GM18951 (cell line): ENCODE results near the gene UBLCP1.
"Not testable (repeated sequence)": the region's sequence is repeated elsewhere in the genome, so short reads cannot be mapped to it uniquely, and the experiment has no call there.

ENCODE experiments used
- POLR2A ChIP-seq: IDR thresholded peaks from 4 replicates; pipeline ENCODE4 v1.6.1; 2011; ENCODE audit warnings: mild to moderate bottlenecking; ENCODE audit not compliant: insufficient read length, insufficient read depth; ENCODE audit errors: extremely low read depth
- in situ Hi-C: fragments of 300-500 bp; cut with MboI; formaldehyde crosslinking; loops from one replicate; pipeline ENCODE4 v1.12.0; 2022; ENCODE audit warnings: low sequenced_read_pairs, mixed read lengths, inconsistent platforms; ENCODE audit not compliant: unreplicated experiment

UBLCP1 gene

DNA sequence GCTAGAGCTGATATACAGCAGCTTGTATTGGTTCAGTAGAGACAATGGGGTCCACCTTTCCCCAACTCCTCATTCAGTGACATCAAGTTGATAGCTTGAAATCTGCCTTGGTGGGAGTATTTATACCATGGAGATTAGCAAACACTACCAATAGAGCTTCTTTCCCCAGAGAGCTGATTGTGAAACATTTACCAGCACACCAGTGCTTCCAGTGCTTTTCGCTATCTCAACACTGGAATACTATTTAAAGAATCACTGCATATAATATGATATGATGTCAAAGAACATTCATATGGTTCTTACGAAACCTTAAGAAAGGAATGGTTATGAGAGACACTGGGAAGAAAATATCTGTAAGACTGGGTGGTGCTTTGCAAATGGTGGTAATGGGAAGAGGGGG, 31.9 kb upstream of the UBLCP1 start:
- no peak for TF ChIP-seq POLR2A
- in situ Hi-C loops = no loop called here

DNA sequence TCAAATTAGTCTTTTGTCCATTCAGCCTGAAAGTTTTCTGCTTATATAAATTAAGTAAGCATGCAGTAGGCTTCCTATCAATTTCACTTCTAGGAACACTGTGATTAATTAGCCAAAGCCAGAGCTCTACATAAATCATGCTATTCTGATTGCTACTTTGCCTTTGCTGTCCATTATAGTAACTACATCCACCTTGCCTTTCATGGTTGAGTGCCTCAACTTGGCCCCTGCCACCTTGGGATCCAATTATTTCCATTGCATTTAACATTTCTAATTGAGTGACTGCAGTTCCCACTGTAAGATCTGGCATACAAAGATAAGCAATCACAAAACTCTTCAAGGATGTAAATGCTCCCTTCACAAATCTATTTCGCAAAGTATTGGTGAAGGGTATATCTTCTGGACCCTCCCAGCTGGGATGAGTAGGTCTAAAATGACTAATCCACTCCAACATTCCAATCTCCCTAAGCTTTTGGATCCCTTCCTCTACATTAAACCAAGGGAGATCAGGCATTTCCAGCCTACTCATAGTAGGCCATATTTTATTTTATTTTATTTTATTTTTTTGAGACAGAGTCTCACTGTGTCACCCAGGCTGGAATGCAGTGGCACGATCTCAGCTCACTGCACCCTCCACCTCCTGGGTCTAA, 27.1 kb upstream of the UBLCP1 start:
- in situ Hi-C loops = not testable (repeated sequence)

DNA sequence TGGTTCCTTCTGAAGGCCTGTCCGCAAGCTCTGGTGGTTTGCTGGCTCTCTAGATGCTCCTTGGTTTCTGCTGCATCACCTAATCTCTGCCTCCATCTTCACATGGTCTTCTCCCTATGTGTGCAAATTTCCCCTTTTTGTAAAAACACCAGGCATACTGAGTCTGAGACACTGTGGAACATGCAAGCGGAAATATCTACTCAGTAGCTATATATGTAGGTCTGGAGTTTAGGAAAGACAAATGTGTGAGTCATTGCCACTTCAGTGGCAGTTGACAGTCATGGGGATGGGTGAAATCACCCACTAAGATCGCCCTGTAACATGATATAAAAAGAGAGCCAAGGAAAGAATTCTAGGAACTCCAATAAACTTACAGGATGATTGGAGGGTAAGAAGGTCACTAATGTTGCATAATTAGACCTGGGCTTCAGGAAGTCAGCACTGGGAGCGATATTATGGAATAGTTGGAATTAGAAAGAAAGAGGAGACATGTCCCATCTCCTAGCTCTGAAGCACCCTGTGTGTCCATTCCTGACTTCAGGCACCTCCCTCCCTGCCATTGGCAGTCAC, 22.7 kb upstream of the UBLCP1 start:
- no peak for TF ChIP-seq POLR2A
- in situ Hi-C loops = no loop called here

DNA sequence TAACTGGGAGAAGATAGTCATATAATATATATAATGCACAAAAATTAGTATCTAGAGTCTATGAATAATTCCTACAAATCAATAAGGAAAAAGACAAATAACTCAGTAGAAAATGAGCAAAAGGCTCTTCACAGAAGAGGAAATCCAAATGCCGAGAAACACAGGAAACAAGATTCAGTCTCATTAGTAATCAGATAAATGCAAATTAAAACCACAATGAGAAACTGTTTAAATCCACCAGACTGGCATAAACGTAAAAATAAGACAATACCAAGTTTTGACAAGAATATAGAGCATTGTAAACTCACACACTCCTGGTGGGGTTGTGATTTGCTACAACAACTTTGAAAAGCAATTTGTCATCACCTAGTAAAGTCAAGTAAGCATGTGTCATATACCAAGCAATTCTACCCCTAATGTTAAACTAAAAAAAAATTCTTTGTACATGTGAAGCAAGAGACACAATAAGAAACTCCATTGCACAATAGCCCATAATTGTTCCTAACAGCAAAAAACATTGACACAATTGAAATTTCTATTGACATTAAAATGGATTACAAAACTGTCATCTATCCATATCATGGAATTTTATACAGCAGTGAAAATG, 21.0 kb upstream of the UBLCP1 start:
- in situ Hi-C loops = no loop called here
- TF ChIP-seq POLR2A = no peak

DNA sequence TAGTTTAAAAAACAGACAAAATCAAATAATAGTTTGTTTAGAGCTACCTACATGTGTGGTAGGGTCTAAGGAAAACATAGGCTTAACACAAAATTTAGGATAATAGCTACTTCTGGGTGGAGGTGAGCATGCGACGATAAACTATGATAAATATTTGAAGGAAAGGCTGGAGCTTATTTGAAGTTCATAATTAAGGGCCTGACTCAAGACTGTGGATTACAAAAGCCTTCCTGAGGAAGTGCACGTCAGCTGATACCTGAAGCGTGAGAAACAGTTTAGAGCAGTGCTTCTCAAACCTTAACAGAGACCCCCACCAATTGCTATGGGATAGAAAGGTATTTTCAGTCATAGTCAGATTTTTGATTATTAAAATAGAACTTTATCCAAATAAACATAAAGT, 20.4 kb upstream of the UBLCP1 start:
- TF ChIP-seq POLR2A = no peak
- in situ Hi-C loops = no loop called here

DNA sequence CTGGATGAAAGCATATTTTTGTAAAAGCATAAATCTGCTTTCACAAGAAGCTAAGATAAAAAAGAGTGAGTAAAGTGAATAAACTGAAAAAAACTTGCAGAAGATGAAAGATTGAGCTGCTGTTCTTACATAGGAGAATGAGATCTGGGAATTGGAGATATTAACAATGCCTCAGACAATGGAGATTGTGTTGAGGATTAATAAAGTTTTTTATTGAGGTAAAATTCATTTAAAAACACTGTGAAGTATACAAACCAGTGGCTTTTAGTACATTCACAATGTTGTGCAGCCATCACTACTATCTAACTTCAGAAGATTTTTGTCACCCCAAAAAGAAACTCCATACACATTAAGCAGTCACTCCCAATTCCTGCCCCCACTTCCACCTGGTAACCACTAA, 19.7 kb upstream of the UBLCP1 start:
- in situ Hi-C loops = no loop called here
- TF ChIP-seq POLR2A = no peak

DNA sequence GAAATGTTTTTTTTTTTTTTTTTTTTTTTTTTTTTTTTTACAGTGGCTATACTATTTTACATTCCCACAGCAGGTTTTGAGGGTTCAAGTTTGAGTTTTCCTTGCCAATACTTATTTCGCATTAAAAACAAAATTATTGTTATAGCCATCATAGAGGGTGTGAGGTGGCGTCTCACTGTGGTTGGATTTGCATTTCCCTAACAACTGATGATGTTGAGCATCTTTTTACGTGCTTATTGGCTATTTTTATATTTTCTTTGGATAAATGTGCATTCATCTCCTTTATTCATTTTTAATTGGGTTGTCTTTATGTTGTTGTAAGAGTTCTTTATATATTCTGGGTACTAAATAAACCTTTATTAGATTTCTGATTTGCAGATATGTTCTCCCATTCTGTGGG, 18.9 kb upstream of the UBLCP1 start:
- TF ChIP-seq POLR2A = no peak
- in situ Hi-C loops = no loop called here

DNA sequence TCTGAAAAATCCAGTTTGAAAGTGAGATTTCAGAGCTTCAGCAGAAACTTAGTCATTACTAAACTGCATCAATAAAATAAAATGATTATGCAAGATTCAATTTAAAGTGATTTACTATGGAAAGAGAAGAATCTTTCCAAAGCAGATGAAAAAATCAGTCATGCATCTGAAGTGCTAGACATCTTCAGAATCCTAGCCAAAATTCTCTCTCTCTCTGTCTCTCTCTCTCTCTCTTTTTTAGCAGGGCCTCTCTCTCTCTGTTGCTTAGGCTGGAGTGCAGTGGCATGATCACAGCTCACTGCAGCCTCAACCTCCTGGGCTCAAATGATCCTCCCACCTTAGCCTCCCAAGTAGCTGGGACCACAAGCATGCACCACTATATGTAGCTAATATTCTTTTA, 18.2 kb upstream of the UBLCP1 start:
- TF ChIP-seq POLR2A = no peak
- in situ Hi-C loops = no loop called here

DNA sequence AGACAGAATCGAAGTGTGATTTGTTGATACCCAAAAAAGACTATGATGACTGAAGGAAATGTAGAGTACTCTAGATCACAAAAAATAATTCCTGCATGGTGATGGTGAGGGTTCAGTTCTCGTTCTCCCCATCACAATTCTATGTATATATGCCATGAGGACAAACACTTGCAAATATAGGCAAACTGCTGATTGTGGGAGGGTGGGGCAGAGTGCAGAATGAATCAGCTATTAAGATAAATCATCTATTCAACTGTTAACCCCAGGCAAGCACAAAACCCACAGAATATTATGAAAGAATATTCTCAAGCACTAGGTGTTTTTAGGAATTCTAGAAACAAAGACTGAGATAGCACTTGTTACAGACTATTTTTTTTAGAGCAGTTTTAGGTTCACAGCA, 13.9 kb upstream of the UBLCP1 start:
- in situ Hi-C loops = no loop called here
- no peak for TF ChIP-seq POLR2A

DNA sequence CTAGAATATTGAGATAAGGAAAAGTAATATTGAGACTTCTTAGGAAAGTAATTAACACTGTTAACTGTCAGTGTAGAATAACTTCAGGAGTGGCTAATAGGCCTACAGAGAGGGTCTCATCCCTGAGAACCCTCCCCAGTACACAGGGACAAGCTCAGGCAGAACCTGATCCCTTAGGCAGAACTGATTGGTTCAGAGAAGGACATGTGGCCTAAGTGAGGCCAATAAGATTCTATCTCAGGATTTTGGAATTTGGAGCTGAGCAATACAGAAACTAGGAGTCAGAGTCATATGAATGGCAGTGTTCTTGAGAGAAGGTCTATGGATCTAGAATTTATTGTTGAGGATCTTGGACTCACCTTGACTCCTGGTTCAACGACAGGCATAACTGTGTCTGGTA, 10.9 kb upstream of the UBLCP1 start:
- TF ChIP-seq POLR2A = no peak
- in situ Hi-C loops = no loop called here

DNA sequence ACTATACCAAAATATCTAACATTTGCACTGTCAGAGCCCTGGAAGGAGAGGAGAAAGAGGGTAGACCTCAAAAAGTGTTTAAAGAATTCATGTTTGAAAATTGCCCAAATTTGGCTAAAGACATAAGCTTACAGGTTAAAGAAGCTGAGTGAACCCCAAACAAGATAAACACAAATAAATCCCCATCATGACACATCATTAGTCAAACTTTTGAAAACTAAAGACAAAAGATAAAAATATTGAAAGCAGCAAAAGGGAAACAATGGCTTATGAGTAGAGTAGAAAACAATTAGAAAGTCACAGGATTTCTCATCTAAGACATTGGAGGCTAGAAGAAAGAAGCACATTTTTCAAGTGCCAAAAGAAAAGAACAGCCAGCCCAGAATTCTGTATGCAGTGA, 6.1 kb upstream of the UBLCP1 start:
- no peak for TF ChIP-seq POLR2A
- in situ Hi-C loops = no loop called here

DNA sequence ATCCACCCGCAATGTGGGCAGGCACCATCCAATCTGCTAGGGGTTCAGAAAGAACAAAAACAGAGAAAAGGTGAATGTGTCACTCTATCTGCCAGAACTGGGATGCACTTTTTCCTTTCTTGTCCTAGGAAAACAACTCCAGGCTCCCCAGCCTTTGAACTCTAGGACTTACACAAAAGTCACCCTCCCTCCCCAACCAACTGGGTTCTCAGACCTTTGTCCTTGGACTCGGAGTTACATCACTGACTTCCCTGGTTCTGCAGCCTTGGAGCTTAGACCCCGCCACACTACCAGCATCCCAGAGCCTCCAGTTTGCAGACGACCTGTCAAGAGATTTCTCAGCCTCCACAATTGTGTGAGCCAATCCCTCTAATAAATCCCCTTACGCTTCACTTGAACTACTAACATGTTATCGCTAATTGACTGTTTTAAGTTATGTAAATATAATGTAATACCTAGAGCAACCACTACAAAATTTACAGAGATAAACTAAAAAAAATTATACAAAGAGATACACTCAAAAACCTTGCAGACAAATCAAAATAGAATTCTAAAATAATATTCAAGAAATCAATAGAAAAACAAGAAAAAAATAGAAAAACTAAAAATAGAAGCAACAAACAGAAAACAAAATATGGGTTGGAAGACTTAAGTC, 5.3 kb upstream of the UBLCP1 start:
- in situ Hi-C loops = no loop called here
- TF ChIP-seq POLR2A = no peak

DNA sequence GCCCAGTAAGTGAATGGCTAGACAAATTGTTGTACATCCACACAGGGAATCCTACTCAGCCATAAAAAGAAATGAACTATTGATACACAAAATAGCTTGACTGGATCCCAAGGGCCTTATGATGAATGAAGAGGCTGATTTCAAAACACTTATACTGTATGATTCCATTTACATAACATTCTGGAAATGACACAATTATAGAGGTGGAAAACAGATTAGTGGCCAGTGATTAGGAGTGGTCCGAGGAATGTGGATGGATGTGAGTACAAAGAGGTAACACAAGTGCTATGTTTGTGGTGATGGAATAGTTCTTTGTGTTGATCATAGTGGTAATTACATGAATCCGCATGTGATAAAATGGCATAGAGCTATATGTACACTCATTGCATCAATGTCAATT, 4.7 kb upstream of the UBLCP1 start:
- in situ Hi-C loops = no loop called here
- TF ChIP-seq POLR2A = no peak

DNA sequence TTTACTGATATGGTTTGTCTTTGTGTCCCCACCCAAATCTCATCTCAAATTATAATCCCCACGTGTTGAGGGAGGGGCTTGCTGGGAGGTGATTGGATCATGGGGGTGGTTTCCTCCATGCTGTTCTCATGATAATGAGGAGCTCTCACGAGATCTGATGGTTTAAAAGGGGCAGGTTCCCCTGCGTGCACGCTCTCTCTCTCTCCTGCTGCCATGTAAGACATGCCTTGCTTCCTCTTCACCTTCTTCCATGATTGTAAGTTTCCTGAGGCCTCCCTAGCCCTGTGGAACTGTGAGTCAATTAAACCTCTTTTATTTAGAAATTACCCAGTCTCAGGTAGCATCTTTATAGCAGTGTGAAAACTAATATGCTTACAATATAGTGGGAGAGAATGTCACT, 2.9 kb upstream of the UBLCP1 start:
- in situ Hi-C loops = not testable (repeated sequence)
